HG03432 (cell line): ENCODE results near the gene ASIP.

Source experiments
- ATAC-seq: cut with Tn5 transposase; IDR thresholded peaks from one replicate; pipeline ENCODE4 v1.9.1; 2021; ENCODE audit warnings: mild to moderate bottlenecking, moderate library complexity; ENCODE audit not compliant: unreplicated experiment

The ASIP gene

DNA sequence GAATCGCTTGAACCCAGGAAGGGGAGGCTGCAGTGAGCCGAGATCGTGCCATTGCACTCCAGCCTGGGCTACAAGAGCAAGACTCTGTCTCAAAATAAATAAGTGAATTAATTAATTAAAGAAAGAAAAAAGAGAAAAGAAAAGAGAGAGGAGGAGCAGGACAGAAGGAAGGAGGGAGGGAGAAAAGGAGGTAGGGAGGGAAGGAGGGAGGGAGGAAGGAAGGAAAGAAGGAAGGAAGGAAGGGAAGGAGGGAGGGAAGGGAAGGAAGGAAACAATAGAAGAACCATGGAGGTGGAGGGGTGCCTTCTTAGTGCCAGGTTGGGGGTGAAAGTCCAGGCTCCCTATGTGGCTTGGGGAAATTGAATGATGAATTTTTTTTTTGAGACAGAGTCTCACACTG lies 68.5 kb downstream of the ASIP start:
- no peak for ATAC-seq

DNA sequence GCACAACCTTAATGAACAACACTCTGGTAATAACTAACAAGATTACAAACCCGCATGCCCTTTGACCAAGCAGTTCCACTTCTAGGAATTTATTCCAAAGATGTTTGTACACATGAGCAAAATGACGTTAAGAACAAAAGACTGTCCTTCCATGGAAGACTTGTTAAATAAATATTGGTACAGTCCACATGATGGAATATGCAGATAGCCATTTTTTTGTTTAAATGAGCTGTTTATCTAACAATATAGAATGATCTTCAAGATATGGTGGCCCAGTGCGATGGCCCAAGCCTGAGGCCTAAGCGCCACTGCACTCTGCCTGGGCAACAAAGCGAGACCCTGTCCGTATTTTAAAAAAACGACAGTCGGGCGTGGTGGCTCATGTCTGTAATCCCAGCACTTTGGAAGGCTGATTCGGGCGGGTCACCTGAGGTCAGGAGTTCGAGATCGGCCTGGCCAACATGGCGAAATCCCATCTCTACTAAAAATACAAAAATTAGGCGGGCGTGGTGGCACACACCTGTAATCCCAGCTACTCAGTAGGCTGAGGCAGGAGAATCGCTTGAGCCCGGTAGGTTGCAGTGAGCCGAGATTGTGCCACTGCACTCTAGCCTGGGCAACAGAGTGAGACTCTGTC lies 69.4 kb downstream of the ASIP start:
- no peak for ATAC-seq

DNA sequence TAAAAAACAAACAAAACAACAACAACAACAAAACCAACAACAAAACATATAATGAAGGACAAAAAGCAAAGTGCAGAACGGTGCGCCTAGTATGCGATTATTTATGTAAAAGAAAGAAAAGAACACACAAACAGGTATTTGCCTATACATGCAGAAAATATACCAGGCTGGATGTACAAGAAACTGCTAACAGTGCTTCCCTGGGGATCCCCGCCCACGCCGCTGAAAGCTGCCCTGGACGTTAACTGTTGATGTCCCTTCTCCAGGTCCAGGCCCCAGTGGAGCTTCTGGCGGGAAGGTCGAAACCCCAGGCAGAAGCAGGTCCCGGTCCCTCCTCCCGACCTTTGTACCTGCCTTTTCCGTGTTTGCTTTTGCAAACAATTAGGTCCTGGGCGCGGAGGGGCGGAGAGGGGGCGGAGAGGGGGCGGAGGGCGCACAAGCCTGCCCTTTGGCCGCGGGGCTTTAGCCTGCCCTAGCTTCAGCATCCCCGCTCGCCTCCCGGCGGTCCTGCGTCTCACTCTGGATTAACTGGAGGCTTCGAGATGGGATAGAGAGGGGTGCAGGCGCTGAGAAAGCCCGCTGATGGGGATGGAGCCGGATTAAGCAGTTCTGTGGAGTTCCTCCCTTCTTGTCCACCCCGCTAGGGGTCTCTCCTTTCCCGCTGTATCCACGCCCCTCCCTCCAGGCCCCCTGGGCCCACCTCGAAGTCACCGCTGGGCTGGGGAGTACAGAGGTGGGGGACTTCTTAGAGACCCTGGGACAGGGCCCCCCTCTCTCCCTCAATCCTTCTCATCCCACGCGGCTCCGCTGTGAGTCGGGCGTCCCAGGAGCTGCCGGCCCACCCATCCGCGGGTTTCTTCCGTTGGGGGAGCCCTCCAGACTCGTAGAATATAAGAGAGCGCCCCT lies 70.1 kb downstream of the ASIP start:
- ATAC-seq = no peak

DNA sequence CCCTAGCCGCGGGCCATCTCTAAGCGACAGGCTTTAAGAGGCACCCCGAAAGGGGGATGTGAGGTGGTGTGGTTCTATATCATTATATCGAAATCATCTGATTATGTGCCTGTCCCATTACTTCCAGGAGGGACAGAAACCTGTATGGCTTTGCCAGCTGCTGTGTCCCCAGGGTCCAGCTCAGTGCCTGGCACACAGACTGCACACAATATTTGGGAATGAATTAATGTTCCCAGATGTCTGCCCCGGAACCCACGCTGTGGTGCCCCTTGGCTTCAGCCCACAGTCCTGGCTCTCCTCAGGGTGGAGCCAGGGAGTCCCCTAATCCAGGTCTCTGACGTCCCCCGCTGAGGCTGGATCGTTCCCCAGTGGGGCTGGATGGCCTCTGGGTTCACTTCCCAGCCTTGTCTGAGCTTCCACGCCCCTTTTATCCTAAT lies 70.8 kb downstream of the ASIP start:
- no peak for ATAC-seq

DNA sequence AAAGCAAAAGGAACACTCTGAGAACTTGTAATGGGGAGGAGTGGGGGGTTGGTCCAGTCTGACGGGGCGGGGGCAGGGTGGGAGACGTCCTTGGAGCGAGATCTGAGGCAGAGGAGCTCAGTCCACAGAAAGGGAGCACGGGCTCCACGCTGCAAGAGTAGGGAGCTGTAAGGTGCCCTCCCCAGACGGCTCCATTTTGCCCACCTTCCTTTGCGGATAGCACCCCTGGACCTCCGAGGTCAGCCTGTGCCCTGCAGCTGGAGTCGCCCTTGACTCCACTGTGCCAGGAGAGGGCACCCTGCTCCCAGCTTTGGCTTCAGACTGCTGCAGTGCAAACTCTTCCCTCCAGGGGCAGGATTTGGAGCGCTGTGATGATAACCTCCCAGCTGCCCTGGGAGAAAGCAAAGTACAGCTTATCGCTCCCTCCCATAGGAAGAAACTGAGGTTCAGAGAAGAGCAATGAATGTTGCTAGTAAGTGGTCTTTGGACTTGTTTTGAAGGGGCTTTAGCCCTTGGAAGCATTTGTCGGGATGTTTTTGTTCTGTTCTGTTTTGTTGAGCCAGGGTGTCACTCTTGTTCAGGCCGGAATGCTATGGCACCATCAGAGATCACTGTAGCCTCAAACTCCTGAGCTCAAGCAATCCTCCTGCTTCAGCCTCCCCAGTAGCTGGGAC lies 71.5 kb downstream of the ASIP start:
- peak; percentile 82 for ATAC-seq

DNA sequence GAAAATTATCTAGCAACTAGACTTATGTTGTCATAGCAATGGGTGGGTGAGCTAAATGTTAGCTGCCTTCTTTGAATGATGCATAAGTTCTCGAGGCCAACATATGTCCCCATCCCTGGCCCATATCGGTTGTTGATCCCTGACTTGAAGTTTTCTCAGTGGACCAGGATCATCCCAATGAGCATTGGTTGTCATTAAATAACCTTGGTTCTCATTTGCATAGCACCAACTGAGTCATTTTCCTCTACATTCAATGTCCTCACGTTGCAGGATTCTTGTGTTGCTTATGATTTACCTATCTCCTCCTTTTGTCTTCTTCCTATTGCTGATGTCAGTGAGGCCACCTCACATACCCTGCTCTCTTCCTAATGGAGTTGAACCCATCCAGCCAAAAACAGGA lies 74.0 kb downstream of the ASIP start:
- no peak for ATAC-seq

DNA sequence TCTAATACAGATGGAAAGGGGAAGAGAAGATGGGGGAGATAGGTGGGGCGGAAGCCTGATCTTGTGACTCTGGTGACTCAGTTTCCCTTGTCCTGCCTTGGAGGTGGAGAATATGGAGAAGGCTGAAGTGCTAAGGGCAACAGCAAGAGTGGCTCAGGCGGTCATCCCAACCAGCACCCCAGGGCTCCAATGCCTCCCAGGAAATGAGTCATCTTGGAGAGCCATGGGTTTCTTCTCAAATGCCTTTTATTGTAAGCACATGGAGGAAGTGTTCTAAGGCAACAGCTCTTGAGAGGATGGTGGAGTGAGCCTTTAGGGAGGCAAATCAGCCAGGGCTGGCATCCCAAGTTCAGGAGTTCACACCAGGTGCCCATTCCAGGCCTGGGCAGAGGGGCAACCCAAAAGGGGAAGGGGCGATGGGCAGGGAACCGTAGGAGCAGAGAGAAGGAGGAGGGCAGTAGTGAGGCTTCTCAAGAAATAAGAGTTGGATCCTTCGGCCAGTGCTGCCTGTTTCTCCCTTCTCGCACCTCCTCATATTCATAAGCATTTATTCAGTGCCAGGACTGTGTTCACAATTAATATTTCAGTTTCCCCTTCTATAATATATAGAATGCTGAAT lies 75.1 kb downstream of the ASIP start:
- no peak for ATAC-seq
